Subcutaneous adipose tissue (tissue), 4 donors: ENCODE results near the gene MYO5A. TPM values are rescaled to one million over a fixed set of nuclear protein-coding genes. Genes with fewer than 3 reads are reported as not detected.

Experiments used
- total RNA-seq, 4 donors: library from RNA; depleted of rRNA; stranded (reverse); fragments of >200 nt; gene quantifications; one replicate each; pipeline ENCODE4 v1.1.0, GENCODE V29; 2016
- TF ChIP-seq, protein P1 (sequence below): fragments of 450-650 bp; IDR thresholded peaks from one replicate; pipeline ENCODE4 v1.5.1; 2016; ENCODE audit warnings: low read depth, mild to moderate bottlenecking, control low read depth, antibody characterized with exemption, moderate library complexity

Gene MYO5A
- total RNA-seq, 4 donors from 2014 or later = 54.6 to 121 (median 99.4) TPM

DNA sequence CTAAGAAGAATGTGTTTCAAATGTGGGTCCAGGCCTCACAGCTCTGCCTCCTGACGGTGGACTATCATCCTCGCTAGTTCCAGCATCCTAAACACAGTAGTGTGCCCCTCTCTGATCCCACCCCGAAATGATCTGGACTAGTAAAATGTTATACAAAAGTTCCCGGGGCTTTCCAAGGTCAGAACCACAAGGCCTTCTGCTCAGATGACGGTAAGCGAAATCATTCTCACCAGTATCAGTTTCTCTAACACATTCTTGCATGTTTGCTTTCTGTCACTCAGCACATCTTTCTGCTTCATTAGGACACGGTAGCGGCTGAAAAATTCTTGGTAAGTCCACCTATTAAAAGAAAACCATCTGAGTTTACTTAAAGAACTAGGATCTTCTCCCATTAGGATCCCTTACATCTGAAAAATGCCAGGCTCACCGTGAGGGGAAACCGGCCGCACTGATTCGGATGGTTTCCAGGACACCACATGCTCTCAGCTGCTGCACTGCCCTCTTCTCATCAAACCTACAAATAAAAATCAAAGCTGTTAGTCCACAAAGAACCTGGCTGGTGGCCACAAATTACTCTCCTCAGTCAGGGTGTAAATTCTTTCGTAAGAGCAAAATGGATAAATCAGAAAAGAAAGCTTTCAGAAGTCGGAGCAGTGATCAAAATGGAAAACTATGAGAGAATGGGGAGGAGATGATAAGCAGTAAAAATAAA, 149.1 kb downstream of the MYO5A start:
- TF ChIP-seq, protein P1, sequence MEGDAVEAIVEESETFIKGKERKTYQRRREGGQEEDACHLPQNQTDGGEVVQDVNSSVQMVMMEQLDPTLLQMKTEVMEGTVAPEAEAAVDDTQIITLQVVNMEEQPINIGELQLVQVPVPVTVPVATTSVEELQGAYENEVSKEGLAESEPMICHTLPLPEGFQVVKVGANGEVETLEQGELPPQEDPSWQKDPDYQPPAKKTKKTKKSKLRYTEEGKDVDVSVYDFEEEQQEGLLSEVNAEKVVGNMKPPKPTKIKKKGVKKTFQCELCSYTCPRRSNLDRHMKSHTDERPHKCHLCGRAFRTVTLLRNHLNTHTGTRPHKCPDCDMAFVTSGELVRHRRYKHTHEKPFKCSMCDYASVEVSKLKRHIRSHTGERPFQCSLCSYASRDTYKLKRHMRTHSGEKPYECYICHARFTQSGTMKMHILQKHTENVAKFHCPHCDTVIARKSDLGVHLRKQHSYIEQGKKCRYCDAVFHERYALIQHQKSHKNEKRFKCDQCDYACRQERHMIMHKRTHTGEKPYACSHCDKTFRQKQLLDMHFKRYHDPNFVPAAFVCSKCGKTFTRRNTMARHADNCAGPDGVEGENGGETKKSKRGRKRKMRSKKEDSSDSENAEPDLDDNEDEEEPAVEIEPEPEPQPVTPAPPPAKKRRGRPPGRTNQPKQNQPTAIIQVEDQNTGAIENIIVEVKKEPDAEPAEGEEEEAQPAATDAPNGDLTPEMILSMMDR = no peak

DNA sequence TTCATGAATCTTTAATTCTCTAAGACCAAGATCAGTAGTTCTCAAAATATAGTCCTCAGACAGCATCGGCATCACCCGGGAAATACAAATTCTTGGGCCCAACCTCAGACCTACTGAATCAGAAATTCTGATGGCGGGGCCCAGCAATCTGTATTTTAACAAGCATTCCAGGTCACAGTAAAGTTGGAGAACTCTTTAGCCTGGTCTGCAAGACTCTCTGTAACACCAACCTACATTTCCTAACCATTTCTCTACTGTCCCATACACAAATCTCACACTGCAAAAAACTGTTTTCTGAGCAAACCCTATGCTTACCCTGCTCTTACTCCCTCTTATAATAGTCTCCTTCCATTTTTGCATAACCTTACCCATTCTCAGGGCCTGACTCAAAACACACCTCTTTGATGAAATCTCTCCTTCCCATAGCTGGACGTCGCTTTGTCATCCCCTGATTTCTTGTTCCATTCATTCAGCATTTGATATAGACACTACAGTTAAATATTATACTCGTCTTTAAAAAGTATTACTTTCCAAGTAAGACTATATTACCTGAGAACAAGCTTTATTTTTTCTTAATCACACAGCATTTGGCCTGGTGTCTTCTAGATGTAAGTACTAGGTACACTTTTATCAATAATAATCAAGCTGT, 149.8 kb downstream of the MYO5A start:
- TF ChIP-seq, protein P1 = no peak

DNA sequence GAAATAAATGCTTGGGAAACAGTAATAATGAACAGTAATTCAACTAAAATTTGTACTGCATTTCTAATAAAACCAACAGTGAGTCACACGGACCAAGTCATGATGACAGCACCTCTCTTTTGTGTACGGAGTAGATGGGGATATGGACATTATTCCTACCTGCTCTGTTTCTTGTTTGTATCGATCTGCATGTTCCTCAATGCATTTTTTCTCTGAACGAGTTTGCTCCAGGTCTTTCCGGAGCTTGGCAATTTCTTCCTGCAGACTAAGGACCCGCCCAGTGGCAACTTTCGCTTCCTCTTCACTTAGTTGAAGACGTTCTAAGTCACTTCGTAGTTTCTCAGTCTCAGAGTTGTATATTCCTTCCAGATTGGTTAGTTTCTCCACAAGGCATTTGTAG, 158.7 kb downstream of the MYO5A start:
- TF ChIP-seq, protein P1 = no peak

DNA sequence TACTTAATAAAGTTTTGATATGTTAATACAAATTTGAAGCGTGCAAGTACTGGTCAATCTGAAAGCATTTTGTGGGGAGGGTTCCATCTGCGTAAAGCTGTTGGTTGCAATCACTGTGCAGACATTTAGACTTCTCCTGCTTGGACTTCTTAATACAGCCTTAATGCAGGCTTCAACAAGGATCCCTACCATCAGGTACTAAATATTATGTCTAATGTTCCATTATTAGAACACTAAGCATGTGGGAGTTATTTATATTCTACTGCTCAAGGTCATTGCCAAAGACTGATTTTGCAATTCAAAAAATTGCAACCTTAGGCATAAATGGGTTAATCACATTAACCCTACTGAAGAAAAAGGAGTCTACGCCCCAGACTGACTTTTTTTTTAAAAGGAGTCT, 159.2 kb downstream of the MYO5A start:
- TF ChIP-seq, protein P1 = no peak

DNA sequence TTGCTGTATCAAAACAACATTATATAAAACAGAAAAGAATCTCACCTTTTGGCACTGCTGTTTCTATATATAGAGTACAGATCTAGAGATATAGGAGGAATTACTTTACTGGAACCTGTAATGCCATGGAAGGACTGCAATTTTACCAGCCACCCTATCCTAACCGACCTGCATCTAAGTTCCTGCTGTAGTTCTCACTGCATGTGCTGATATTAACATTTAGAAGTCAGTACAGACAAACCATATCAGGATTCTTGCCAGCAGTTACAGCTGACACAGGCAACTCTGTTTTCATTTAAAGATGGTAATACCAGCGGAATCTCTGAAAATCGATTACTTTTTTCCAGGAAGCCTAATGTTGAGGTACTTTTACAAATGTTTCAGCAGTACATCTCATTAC, 159.7 kb downstream of the MYO5A start:
- TF ChIP-seq, protein P1 = no peak

DNA sequence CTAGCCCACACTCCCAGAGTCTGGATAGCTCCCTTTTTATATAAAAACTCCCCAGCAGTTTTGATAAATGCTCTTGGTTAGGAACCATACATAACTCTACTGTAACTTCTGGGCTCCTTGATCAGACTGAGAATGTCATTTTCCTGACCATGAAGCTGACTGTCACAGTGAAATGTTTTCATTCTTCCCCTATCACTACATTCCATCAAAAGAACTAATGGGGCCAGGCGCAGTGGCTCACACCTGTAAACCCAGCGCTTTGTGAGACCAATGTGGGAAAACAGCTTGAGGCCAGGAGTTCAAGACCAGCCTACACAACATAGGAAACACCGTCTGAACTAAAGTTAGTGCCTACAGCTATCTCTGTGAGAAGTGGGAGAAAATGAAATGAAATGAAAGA, 160.3 kb downstream of the MYO5A start:
- TF ChIP-seq, protein P1 = no peak

DNA sequence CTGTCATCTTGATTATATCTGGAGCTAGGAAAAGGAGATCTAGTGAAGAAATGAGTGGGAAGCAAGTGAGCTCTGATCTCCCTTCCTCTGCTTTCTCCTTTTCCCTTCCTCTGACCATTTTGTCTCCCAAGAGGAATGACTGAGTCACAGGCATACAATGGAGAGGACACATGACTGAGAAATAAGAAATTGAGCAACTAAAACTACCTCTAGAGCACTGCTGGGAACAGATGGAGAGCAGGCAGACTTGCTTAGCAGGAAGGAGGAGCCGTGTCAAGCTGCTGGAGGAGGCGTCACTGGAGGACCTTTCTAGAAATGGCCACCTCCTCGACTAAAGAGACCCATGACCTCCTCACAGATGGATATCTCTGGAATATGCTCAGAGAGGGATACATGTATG, 166.2 kb downstream of the MYO5A start:
- TF ChIP-seq, protein P1 = no peak
